Measurements from ENCODE around the gene DSG1. TPM values are rescaled to one million over a fixed set of nuclear protein-coding genes. Genes with fewer than 3 reads are reported as not detected.

Gene DSG1
- polyA plus RNA-seq, 1 donor from 2014 or later = not detected

GRCh38 chr18:31303771-31304170 is 14.2 kb upstream of the DSG1 start:
- H4K20me1 ChIP-seq (ENCODE audit: insufficient read depth) = no peaks in the 10 kb centered on the region
- H3K36me3 ChIP-seq (ENCODE audit: insufficient read depth, low read length) = no peaks in the 10 kb centered on the region
- H3K4me2 ChIP-seq (ENCODE audit: low read length) = no peak overlapping the region
- no peak overlapping the region for H3K27ac ChIP-seq (ENCODE audit: low read length)
- no peaks in the 10 kb centered on the region for H3K79me2 ChIP-seq (replicated peaks; ENCODE audit: insufficient read depth, low read length)
- no peak overlapping the region for H3K4me3 ChIP-seq (ENCODE audit: low read length)
- H3K9me2 ChIP-seq (ENCODE audit: insufficient read depth, low read length) = no peaks in the 10 kb centered on the region
- TF ChIP-seq EP300 (conservative IDR thresholded peaks at IDR 0.05; ENCODE audit: poor library complexity, severe bottlenecking) = no peak
- no peak for TF ChIP-seq EZH2 (IDR thresholded peaks at IDR 0.05; ENCODE audit: borderline replicate concordance, insufficient read depth, low read length, poor library complexity, severe bottlenecking)
- no peak for TF ChIP-seq MXI1 (conservative IDR thresholded peaks at IDR 0.05; ENCODE audit: poor library complexity, severe bottlenecking)
- no peak for TF ChIP-seq REST (IDR thresholded peaks at IDR 0.05; ENCODE audit: borderline replicate concordance)
- TF ChIP-seq SMC3 (conservative IDR thresholded peaks at IDR 0.05; ENCODE audit: poor library complexity) = no peak
- no peak for TF ChIP-seq POLR2AphosphoS5 (IDR thresholded peaks at IDR 0.05)
- no peak for TF ChIP-seq RAD21 (conservative IDR thresholded peaks at IDR 0.05)
- TF ChIP-seq TAF1 (IDR thresholded peaks at IDR 0.05; ENCODE audit: low read depth) = no peak
- no peak for TF ChIP-seq CTCF (IDR thresholded peaks at IDR 0.05; ENCODE audit: poor library complexity, severe bottlenecking)
- no peak overlapping the region for H2AFZ ChIP-seq (ENCODE audit: low read depth, low read length)
- H3K9ac ChIP-seq (ENCODE audit: low read length) = no peak overlapping the region
- H3F3A ChIP-seq (ENCODE audit: insufficient read depth, low read length, poor library complexity, severe bottlenecking) = no peaks in the 10 kb centered on the region
- no peaks in the 10 kb centered on the region for H3K9me3 ChIP-seq (ENCODE audit: low read length)
- H3K27me3 ChIP-seq (ENCODE audit: insufficient read depth, low read depth, low read length) = no peaks in the 10 kb centered on the region

- no peak for TF ChIP-seq SMC3 (conservative IDR thresholded peaks at IDR 0.05; ENCODE audit: poor library complexity)
- TF ChIP-seq POLR2AphosphoS5 (IDR thresholded peaks at IDR 0.05) = no peak
- TF ChIP-seq RAD21 (conservative IDR thresholded peaks at IDR 0.05) = no peak
- no peak for TF ChIP-seq MXI1 (conservative IDR thresholded peaks at IDR 0.05; ENCODE audit: poor library complexity, severe bottlenecking)
- TF ChIP-seq EP300 (conservative IDR thresholded peaks at IDR 0.05; ENCODE audit: poor library complexity, severe bottlenecking) = no peak
- no peak for TF ChIP-seq EZH2 (IDR thresholded peaks at IDR 0.05; ENCODE audit: borderline replicate concordance, insufficient read depth, low read length, poor library complexity, severe bottlenecking)
- no peak for TF ChIP-seq REST (IDR thresholded peaks at IDR 0.05; ENCODE audit: borderline replicate concordance)
- H3K9ac ChIP-seq (ENCODE audit: low read length) = no peak overlapping the region
- H3F3A ChIP-seq (ENCODE audit: insufficient read depth, low read length, poor library complexity, severe bottlenecking) = no peaks in the 10 kb centered on the region
- no peaks in the 10 kb centered on the region for H3K9me2 ChIP-seq (ENCODE audit: insufficient read depth, low read length)
- no peak overlapping the region for H3K27ac ChIP-seq (ENCODE audit: low read length)
- H3K4me2 ChIP-seq (ENCODE audit: low read length) = no peak overlapping the region
- no peak overlapping the region for H3K4me3 ChIP-seq (ENCODE audit: low read length)
- no peak overlapping the region for H2AFZ ChIP-seq (ENCODE audit: low read depth, low read length)
- H4K20me1 ChIP-seq (ENCODE audit: insufficient read depth) = no peaks in the 10 kb centered on the region
- H3K27me3 ChIP-seq (ENCODE audit: insufficient read depth, low read depth, low read length) = no peaks in the 10 kb centered on the region
- H3K79me2 ChIP-seq (replicated peaks; ENCODE audit: insufficient read depth, low read length) = no peaks in the 10 kb centered on the region
- H3K9me3 ChIP-seq (ENCODE audit: low read length) = no peaks in the 10 kb centered on the region
- H3K36me3 ChIP-seq (ENCODE audit: insufficient read depth, low read length) = no peaks in the 10 kb centered on the region
Observed at GRCh38 chr18:31309115-31309514, 8.8 kb upstream of the DSG1 start.
